K562 (cell line): ENCODE data around the gene U2SURP. TPM values are rescaled to one million over a fixed set of nuclear protein-coding genes. Genes with fewer than 3 reads are reported as not detected.

ENCODE experiments used
- DACH1 ChIP-seq: fragments of 450-650 bp; IDR thresholded peaks from 2 replicates; pipeline ENCODE4 v1.6.1; 2018; ENCODE audit not compliant: partially characterized antibody
- LEF1 ChIP-seq: fragments of 450-650 bp; IDR thresholded peaks from 2 replicates; pipeline ENCODE4 v1.6.1; 2016; ENCODE audit warnings: mild to moderate bottlenecking
- SIN3A ChIP-seq, 2 experiments: fragments of 150-350 bp in 1 of 2; IDR thresholded peaks; 2 replicates each; pipeline ENCODE4 v1.6.1; 2011 to 2016; ENCODE audit warnings: borderline replicate concordance in 2 of 2, low read depth in 2 of 2, low read length in 2 of 2, mild to moderate bottlenecking in 2 of 2, moderate library complexity in 2 of 2; ENCODE audit not compliant: control insufficient read depth in 1 of 2
- TCF3 ChIP-seq: sonication (generic); formaldehyde crosslinking; IDR thresholded peaks from 2 replicates; pipeline ENCODE4 v1.4.0; 2020; ENCODE audit warnings: mild to moderate bottlenecking, missing genetic modification reagents
- ZNF143 ChIP-seq: sonication (generic); formaldehyde crosslinking; IDR thresholded peaks from 2 replicates; pipeline ENCODE4 v1.9.0; 2022; ENCODE audit warnings: mild to moderate bottlenecking, missing genetic modification reagents
- polyA plus RNA-seq, 8 experiments: library from polyadenylated mRNA; depleted of rRNA in 4 of 8; stranded (reverse) in 5 of 8; unstranded in 3 of 8; fragments of >200 nt; fragmentation: Nextera tagmentation in 2 of 8; fragmentation: Illumina TruSeq in 1 of 8; extraction: Ambion mirVana in 2 of 8; extraction: Trizol in 1 of 8; gene quantifications; 2 replicates each; pipeline versions ENCODE4 v1.2.1 to v1.2.3, GENCODE V29; 2011 to 2014; ENCODE audit warnings: inconsistent platforms in 1 of 8, missing spikeins in 1 of 8
- total RNA-seq, 7 experiments: library from RNA; depleted of rRNA in 6 of 7; stranded (reverse); fragments of >200 nt in 6 of 7; fragmentation: Illumina TruSeq in 2 of 7; extraction: Trizol in 2 of 7; gene quantifications; 2 replicates each; pipeline versions ENCODE4 v1.2.1 to v1.2.3, GENCODE V29; 2011 to 2021; ENCODE audit warnings: low replicate concordance in 1 of 7
- TF ChIP-seq, protein P1 (sequence below): fragments of 450-650 bp; IDR thresholded peaks from 2 replicates; pipeline ENCODE4 v1.6.1; 2016; ENCODE audit warnings: low read depth
- TF ChIP-seq, protein P2 (sequence below): sonication (generic); formaldehyde crosslinking; IDR thresholded peaks from 2 replicates; pipeline ENCODE4 v1.9.0; 2022; ENCODE audit warnings: mild to moderate bottlenecking, missing genetic modification reagents
- TF ChIP-seq, protein P3 (sequence below): fragments of 450-650 bp; IDR thresholded peaks from 2 replicates; pipeline ENCODE4 v1.6.1; 2016; ENCODE audit warnings: borderline replicate concordance
- TF ChIP-seq, protein P4 (sequence below): fragments of 450-650 bp; formaldehyde crosslinking; IDR thresholded peaks from 2 replicates; pipeline ENCODE4 v1.4.0; 2020; ENCODE audit warnings: mild to moderate bottlenecking, mixed read lengths

U2SURP gene
- total and polyA plus RNA-seq, 9 of the 15 experiments (the other 6 are each of a cell fraction or from before 2014, with no cell fraction given), result 128 to 322 (median 191) TPM

DNA sequence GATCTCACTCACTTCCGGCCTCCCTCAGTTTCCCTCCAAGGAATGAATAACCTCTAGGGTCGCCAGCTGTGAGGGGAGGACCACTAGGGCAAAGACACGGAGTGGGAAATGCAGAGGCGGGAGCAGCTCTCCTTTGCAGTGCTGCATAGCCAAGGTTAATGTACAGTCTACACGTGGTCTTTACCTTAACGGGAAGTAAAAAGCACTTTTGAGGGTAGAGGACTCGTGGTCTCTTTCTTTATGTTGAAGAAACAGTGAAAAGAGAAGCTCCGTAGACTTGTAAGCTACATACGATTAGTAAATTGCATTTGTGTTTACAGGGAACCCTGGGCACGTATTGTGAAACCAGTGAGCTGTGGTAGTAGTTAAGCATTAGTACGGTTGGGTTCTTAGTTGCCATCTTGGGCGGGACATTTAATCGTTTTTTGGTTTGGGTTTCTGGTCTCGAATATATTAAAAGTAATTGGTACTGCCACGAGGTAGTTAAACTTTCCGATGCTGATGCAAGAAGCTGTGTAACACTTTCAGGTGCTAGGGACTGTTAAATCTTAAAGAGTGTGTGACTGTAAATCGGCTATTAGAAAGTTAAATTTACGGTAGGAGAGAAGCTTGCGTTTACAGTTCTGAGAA is 828 bp downstream of the U2SURP start (continued):
- TF ChIP-seq, protein P1, sequence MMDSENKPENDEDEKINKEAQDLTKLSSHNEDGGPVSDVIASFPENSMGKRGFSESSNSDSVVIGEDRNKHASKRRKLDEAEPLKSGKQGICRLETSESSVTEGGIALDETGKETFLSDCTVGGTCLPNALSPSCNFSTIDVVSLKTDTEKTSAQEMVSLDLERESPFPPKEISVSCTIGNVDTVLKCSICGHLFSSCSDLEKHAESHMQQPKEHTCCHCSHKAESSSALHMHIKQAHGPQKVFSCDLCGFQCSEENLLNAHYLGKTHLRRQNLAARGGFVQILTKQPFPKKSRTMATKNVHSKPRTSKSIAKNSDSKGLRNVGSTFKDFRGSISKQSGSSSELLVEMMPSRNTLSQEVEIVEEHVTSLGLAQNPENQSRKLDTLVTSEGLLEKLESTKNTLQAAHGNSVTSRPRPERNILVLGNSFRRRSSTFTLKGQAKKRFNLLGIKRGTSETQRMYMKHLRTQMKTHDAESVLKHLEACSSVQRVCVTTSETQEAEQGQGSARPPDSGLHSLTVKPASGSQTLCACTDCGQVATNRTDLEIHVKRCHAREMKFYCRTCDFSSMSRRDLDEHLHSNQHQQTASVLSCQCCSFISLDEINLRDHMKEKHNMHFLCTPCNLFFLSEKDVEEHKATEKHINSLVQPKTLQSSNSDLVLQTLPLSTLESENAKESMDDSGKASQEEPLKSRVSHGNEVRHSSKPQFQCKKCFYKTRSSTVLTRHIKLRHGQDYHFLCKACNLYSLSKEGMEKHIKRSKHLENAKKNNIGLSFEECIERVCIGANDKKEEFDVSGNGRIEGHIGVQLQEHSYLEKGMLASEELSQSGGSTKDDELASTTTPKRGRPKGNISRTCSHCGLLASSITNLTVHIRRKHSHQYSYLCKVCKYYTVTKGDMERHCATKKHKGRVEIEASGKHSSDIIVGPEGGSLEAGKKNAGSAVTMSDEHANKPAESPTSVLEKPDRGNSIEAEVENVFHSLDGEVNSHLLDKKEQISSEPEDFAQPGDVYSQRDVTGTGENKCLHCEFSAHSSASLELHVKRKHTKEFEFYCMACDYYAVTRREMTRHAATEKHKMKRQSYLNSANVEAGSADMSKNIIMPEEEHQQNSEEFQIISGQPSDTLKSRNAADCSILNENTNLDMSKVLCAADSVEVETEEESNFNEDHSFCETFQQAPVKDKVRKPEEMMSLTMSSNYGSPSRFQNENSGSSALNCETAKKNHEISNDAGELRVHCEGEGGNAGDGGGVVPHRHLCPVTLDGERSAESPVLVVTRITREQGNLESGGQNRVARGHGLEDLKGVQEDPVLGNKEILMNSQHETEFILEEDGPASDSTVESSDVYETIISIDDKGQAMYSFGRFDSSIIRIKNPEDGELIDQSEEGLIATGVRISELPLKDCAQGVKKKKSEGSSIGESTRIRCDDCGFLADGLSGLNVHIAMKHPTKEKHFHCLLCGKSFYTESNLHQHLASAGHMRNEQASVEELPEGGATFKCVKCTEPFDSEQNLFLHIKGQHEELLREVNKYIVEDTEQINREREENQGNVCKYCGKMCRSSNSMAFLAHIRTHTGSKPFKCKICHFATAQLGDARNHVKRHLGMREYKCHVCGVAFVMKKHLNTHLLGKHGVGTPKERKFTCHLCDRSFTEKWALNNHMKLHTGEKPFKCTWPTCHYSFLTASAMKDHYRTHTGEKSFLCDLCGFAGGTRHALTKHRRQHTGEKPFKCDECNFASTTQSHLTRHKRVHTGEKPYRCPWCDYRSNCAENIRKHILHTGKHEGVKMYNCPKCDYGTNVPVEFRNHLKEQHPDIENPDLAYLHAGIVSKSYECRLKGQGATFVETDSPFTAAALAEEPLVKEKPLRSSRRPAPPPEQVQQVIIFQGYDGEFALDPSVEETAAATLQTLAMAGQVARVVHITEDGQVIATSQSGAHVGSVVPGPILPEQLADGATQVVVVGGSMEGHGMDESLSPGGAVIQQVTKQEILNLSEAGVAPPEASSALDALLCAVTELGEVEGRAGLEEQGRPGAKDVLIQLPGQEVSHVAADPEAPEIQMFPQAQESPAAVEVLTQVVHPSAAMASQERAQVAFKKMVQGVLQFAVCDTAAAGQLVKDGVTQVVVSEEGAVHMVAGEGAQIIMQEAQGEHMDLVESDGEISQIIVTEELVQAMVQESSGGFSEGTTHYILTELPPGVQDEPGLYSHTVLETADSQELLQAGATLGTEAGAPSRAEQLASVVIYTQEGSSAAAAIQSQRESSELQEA, result no peak
- TF ChIP-seq, protein P2, sequence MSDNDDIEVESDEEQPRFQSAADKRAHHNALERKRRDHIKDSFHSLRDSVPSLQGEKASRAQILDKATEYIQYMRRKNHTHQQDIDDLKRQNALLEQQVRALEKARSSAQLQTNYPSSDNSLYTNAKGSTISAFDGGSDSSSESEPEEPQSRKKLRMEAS (CRISPR knock-in tag), result peak; percentile 55; the same call in 1 of the 2 replicates
- TF ChIP-seq DACH1 (peak; percentile 35), SIN3A (IDR thresholded peaks at IDR 0.05; ENCODE audit: borderline replicate concordance in 2 of 2, control insufficient read depth in 1 of 2, low read depth in 2 of 2, low read length in 2 of 2) (peak; percentile 1 to 12; a peak in 1 of 4 replicates), ZNF143 (CRISPR knock-in tag) (no peak), LEF1 (no peak), TCF3 (CRISPR knock-in tag) (peak; percentile 13; the same call in 1 of the 2 replicates)
- TF ChIP-seq, protein P3, sequence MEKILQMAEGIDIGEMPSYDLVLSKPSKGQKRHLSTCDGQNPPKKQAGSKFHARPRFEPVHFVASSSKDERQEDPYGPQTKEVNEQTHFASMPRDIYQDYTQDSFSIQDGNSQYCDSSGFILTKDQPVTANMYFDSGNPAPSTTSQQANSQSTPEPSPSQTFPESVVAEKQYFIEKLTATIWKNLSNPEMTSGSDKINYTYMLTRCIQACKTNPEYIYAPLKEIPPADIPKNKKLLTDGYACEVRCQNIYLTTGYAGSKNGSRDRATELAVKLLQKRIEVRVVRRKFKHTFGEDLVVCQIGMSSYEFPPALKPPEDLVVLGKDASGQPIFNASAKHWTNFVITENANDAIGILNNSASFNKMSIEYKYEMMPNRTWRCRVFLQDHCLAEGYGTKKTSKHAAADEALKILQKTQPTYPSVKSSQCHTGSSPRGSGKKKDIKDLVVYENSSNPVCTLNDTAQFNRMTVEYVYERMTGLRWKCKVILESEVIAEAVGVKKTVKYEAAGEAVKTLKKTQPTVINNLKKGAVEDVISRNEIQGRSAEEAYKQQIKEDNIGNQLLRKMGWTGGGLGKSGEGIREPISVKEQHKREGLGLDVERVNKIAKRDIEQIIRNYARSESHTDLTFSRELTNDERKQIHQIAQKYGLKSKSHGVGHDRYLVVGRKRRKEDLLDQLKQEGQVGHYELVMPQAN, result peak; percentile 74; the same call in 1 of the 2 replicates
- TF ChIP-seq, protein P4, sequence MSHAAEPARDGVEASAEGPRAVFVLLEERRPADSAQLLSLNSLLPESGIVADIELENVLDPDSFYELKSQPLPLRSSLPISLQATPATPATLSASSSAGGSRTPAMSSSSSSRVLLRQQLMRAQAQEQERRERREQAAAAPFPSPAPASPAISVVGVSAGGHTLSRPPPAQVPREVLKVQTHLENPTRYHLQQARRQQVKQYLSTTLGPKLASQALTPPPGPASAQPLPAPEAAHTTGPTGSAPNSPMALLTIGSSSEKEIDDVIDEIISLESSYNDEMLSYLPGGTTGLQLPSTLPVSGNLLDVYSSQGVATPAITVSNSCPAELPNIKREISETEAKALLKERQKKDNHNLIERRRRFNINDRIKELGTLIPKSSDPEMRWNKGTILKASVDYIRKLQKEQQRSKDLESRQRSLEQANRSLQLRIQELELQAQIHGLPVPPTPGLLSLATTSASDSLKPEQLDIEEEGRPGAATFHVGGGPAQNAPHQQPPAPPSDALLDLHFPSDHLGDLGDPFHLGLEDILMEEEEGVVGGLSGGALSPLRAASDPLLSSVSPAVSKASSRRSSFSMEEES, result no peak
